ENCODE data around the gene FIBCD1.

The FIBCD1 gene

DNA sequence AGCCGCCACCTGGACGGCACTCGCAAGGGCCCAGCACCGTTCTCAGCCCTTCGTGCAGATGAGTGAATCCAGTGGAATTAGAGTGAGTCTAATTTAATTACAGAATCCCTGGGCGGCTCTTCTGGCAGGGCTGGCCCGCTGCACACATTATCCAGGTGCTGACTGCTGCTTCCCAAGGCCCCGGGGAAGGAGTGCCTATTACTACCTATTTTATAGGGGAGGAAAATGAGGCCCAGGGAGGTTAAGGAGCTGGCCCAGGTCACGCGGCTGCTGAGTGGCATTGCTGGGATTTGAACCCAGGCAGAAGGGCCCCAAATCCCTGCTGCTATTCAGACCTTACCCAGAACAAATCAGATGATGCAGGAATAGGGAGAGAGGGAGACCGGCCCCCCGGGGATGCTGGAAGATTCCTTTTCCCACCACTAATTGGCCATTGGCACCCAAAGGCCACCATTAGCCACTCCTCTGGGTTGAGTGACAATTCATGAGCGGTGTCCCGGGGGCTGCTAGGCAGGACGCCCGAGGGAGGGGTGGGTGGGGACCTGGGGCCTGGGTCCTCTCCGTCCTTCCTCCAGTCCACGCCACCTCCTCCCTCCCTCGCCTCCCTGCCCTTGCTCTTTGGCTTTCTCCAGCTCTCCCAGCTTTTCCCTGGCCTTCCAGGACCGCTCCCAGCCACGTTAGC, 32.2 kb downstream of the FIBCD1 start:
- no peak for DNase-seq (ENCODE audit: low read depth)

DNA sequence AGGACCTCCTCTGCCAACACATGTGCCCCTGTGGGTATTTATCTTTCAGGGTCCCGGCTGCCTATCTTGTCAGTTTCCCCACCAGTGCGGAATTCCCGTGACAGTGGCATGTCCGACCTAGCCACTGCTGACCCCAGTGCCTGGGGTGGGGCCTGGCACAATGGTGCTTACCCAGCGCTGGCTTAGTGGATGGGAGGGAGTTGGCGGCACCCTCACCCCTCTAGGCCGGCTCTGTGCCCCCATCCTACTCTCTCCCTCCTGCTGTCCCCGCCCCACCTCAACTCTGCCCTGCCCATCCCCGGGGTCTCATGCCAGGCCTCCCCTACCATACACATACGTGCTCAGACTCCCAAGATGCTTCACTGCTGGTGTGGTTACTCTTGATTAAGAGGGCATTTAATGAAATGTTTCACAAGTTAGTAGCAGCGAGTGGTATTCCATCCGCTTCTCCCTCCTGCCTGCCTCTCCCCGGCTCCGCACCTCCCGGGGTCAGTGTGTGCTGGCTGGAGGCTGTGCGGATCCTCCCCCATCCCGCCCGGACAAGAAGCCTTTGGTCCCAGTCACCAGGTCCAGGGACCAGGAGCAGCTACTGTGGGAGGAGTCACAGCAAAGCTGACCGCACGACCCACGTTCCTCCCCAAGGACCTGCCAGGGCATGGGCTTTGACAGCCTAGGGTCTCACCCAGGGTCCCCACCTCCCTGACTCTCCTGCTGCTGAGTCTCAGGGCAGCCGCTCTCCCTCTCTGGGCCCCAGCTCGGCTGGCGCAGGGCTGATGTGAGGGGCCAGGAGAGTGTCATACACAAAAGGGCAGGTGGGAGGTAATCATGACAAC, 32.9 kb downstream of the FIBCD1 start:
- no peak for DNase-seq (ENCODE audit: low read depth)

DNA sequence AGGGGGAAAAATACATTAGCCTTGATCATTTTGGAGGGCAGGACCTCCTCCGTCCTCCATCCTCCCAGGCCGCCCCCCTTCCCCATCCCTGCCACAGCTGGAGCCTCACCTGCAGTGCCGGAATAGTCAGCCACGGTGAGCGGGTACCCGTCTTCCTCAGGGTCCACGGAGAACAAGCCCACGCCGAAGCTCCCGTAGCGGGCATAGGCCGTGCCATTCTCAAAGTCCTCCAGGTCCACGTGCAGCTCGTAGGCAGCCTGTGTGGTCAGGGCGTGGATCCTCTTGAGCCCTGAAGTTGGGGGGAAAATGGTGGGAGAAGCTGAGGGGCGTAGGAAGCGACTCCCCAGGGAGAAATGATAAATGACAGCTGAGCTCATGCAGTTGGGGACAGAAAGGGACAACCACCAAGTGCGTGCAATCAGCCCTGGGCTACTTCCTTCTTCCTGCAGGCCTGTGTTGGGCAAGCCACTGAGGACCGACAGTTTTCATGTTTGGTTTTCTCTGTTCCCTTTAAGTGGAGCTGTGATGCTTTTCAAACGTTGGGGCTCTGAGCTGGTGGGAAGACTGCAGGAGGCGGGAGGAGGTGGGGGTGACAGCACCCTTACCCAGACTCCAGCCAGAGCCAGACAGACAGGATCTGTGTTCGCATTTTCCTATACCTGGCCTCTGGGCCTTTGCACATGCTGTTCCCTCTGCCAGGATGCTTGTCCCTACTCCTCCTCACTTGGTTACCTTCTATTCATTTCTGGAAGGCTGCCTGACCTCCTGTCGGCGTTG, 33.7 kb downstream of the FIBCD1 start:
- no peak for DNase-seq (ENCODE audit: low read depth)

DNA sequence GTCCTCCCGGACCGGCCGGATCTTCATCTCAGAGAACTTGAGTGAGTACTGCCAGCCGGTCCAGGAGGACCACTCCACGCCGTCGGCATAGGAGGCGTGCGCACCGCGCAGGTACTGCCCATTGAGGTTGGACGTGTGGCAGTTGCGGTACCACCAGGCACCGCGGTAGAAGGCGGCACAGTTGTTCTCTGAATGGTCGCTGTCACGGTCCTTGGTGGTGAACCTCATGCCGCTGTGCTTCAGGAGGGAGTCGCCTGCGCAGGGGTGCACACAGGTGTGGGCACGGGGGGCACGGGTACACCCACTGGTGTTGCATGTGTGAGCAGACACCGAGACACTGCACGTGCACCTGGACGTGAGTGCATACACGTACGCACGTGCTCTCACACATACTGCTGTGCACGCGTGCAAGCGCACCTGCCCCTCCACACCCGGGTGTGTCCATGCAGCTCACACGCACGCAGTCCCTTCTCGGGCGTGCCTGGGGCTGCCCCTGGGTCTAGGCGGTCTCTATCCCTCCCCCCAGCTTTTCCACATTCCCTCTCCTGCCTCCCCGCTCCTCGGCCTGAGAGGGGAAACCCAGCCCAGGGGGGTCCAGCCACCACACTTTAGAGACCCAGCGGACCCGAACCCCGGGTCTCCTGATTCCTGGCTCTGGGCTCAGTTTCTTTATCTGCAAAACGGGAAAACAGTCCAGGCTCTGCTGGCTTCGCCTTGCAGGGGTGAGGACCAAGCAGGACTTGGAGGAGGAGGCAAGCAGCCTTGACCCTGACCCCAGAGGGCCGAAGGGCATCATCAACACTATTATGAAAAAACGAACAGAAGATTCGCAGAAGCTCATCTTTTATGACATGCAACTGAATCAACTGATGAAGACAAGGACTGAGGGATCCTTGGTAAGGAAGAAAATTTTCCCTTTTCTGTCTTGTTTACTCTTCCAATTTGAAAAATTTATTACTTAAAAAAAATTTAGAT, 34.7 kb downstream of the FIBCD1 start:
- DNase-seq (ENCODE audit: low read depth) = no peak

DNA sequence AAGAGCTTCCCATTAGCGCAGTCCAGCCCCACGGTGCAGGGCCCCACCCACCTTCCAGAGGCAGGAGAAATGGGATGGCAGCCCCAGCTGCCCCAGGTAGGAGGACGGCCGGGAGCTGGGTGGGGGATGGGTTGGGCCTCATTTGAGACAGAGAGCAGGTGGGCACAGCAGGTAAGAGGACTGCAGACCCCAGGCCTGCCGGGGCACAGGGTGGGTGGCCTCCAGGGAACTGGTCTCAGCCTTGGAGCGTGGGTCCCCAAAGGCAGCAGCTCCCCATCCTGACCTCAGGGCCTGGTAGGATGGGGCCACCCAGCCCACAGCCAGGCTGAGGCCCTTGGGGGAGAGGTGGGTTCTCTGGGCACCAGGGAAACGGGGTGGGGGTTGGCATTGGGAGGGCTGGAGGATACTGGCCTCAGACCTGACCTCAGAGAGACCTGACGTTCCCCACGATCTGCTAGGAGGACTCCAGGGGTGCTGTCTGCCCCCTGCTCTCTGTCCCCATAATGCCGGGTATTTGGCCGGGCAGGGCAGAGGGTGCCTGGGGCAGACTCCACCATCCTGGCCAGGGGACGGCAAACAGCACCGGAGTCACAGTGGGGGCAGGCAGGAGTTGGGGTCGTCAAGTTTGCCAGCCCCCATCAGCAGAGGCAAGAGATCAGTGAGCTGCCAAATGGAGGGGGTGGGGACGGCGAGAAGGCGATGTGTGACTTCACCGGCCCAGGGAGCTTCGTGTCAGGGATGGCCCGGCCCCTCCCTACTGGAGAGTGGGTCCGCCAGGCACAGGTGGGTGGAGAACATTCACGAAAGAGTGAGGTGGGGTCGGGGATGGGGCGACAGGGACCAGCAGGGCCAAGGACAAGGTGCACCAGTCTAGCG, 35.6 kb downstream of the FIBCD1 start:
- no peak for DNase-seq (ENCODE audit: low read depth)

DNA sequence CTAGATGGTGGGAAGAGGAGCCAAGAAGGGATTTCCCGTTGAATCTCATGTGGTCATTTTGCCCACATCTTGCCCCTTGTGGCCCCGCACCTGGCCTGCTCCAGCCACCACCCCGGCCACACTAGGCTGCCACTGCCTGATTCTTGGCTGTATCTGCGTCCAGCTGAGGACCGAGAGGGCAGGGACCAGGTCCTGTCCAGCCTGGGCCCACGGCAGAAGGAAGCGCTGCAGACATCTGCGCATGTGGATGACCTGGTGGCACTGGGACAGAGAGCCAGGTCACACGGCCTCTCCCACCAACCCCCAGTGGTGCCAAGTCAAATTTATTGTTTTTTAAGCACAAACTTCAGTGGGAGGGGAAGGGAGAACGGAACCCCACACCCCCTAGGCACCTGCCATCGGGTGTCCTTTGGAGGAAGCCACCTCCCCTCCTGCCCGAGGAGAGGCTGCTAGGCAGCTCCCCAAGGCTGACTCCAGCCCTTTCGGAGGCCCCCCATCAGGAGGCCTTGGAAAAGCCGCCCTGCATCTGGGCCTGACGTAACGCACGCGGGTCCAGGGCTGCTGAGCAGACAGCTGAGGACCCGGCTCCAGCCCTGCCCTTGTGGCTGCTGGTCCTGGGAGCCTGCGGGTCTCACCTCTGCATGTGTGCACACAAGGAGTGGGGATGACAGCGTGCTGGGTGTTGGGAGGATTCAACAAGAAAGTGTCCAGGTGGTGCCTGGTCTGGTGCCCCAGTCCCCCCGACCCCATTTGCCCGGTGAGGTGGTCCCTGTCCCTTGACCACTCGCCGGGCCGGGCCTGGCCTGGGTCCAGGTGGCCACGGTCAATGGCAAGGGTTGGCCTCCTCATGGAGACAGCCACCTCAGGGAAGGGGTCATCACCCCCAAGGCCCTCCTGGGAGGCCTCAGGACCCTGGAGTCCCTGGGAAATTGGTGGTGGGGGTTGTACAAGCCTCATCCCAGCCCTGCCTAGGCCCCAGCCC, 36.6 kb downstream of the FIBCD1 start:
- DNase-seq (ENCODE audit: low read depth) = no peak

DNA sequence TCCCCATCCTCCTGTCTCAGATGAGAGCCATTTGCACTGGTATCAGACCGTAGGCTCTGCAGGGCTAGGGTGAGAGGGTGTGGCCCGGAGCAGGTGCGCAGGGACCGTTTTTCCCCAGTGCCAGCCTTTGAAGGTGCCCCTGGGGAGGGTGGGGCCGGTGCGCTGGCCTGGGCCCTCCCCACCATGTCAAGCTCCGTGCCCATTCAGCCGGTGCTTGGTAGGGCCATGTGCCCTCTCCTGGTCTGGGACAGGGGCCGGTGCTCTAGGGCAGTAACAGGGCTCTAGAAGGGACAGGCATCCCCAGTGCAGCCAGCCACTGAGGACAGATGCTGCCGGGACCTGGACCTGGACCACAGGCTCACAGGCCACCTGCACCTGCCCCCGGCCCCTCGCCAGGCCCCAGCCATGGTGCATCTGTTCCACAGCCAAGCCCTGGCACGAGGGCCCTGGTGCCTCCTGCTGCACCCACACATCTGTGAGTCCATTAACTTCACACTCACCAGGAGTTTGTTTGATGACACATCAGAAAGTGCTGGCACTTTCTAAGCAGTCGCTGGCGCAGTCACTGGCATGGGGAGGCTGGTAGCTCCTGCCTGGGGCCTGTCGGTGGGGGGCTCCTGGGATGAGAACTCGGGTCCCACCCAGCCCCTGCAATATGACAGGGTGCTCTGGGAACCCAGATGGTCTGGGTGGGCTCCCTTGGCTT, 37.4 kb downstream of the FIBCD1 start:
- no peak for DNase-seq (ENCODE audit: low read depth)

DNA sequence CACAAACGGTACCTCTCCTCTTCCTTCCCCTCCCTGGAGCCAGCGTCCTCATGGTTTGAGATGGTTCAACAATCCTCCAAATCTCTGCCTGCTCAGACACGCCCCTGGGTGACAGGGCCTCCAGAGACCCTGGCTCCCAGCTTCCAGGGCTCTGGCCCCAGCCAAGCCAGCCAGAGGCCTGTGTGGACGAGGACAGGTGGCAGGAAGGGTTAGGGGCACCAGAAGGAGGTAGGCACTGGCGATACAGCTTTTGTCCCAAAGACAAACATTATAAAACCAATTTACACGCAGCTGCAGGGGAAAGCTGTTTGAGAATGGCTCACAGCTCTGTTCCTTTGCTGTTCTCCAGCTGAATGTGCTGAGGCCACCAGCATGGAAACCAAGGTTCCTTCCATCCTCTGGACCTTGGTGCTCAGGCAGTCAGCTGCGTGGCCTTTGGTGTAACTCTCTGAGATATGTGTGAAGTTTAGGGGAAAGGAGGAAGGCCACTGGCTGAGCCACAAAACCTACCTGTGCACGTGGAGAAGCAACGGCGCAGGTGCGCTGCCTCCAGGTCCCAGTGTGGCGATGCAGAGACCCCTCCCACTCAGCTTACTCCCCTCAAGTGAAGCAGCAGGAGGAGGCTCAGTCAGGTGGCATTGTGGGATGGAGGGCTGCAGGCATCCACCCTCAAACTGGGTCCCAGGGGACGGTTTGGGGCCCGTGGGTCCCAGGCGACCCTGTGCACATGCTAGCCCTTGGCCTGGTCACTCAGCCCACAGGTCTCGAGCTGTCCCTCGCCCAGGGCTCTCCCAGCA, 38.1 kb downstream of the FIBCD1 start:
- no peak for DNase-seq (ENCODE audit: low read depth)

DNA sequence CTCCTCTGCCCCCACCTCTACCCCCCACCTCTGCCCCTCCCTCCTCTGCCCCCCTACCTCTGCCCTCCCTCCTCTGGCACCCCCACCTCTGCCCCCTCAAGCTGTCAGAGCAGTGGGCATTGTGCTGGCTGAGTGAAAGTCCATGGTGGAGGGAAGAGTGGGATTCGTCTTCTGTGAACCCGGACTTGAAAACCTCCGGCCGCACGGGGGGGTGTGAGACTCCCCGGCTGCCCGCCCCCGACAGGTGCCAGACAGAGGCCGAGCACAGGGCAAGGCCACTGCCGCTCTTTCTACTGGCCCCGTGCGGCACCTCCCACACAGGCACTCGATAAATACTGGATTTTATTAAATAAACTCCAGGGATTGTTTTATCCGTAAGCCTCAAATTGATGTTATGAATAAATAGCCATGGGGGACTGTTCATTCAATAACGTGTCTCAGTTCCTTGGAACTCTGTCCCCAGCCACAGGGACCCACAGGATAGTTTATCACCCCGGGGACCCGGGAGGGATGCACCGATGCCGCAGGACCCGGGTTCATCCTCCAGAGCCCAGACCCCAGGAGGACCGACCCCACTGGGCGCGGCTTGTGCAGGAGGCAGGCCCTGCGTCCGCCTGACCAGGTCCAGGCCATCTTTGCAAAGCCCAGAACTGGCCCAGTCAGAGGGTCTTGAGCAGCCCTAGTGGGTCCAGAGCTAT, 39.8 kb downstream of the FIBCD1 start:
- DNase-seq (ENCODE audit: low read depth) = no peak

DNA sequence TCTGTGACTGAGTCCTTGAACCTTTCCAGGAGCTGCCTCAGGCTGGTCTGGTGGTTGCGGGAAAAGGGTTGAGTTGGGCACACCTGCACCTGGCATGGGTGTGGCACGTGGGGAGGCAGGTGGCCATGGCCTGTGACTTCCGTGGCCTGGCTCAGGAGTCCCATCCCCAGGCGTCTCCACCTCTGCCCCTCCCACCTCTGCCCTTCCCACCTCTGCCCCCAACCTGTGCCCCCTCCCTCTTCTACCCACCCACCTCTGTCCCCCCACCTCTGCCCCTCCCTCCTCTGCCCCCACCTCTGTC, 40.5 kb downstream of the FIBCD1 start:
- DNase-seq (ENCODE audit: low read depth) = no peak

DNA sequence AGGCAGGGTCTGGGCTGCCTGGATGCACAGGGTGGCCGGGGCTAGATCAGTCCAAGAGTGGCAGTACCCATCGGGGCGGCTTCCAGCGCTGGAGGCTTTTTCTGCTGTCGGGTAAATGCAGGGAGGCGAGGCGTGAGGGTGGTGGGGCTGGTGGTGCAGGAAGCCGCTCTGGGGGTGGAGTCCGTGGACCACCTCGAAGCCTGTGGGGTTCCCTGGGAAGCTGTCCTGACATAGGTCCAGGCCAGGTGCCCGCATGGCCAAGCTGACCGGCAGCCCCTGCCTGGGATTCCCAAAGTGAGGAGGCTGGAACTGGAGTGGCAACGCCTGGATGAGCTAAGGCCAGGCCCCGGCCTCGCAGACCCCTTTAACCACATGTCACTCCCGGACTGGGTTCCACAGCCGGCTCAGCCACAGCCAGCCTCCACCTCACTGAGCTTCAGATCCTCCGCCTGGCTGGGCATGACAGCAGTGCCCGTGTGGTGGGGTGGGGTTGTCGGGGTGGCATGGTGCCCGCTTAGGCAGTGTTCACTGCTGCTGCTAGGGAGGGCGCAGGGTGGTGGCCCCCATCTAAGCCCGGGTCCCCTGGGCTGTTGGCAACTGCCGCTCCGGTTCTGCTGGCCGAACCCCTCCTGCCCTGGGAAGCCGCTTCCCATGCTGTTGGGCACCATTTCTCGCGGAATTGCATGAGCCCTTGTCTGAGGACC, 41.0 kb downstream of the FIBCD1 start:
- DNase-seq (ENCODE audit: low read depth) = no peak

DNA sequence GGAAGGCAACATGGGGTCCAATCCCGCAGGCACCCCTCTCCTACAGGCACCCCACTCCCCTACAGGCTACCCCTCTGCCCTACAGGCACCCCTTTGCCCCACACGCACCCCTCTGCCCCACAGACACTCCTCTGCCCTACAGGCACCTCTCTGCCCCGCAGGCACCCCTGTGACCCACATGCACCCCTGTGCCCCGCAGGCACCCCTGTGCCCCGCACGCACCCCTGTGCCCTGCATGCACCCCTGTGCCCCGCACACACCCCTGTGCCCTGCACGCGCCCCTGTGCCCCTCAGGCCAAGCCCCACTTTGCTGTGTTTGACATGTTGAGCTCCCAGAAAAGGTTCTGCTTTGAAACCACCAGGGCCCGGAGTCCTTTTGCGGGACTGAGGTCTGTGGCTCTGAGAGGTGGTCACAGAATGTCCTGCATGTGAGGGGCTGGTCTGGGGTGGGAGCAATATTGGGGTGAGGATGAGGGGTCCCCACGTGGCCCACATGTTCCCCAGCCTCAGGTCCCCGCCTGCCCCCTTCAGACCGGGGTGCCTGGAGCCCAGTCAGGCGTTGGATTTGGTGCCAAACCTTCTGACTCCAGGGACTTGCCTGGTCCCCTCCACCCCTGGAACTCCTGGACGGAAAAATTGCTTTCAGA, 41.8 kb downstream of the FIBCD1 start:
- DNase-seq (ENCODE audit: low read depth) = no peak

DNA sequence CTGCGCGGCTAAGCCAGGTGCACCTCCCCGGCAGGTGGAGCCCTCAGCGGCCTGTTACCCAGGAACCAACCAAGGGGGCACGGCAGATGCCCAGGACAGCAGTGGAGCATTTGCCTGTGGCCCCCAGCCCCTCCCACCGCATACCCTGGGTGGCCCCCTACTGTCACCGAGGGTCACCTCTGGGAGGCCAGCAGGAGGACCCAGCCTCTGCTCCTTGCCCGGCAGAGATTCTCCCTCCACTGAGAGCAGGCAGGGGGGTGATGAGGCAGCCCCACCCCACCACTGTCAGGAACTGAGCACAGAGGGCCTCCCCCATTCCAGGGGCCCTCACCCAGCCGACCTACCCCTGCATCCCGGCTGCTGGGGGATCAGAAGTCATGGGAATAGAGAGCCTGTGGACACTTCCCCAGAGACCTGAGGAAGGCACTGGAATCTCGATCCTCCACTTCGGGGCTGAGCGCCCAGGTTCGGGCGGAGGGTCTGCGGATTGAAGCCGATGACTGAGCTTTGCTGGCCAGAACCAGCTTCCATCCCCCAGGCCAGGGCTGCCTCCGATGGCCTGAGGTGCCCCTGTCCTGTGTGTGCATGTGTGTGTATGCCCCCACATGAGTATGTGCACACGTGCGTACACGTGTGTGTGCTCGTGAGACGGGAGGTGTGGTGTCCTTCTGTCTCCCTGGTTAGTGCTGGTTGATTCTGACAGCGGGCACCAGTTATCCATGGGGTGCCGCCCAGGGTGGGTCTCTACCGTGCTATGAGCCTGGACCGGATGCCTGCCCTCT, 42.6 kb downstream of the FIBCD1 start, which contains the start of gene QRFP:
QRFP (minus strand) TSS at position 580 of the 782 bp plus-strand sequence. CDS start 2,974 bp downstream, outside the sequence.
- no peak for DNase-seq (ENCODE audit: low read depth)

DNA sequence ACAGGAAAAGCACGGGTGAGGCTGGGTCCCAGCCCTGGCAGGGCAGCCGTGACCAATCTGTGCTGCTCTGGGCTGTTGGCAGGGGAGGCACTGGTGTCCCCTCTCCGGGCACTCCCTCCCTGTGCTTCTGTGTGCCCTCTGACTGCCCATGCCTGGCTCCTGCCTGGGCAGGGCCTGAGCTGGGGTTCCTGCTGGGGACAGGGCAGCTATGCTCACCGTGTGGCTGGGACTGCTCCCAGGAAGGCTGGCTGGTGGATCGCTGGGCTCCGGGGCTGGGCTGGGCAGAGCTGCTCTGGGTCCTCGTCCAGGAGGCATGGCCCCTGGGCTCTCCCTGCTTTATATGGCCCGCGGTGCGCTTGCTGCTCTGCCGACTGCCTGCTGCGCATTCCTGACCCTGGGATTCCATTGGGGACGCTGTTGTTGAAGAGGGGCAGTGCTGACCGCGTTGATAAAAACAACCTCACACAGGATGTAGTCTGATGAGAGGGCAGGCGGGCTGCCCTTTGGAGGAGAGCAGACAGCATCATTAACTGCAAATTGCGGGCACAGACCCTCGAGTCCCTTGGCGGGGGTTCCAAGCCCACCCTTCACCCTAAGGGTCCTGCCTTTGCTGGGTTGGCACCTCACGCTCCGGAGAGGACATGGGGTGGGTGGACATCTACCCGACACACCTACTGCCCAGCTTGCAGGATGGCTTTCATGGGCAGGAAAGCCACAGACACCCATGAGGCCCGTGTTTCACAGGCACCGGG, 43.4 kb downstream of the FIBCD1 start:
- DNase-seq (ENCODE audit: low read depth) = no peak

DNA sequence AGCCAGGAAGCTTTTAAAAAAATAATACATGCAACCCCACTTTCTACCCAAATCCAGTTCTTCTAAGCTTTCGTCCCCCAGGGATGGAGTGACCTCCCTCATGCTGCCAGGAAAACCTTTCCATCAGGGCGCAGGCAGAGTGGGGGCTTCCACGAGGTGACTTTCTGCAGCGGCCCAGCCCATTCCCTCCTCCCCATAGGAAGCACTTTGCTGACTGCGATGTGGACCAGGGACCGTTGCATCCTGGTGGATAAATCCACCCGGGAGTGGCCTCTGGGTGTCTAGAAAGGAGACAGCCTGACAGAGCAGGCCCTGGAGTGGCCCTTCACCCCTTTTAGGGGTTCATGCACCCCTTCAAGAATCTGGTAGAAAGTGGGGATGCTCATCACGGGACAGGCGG, 44.0 kb downstream of the FIBCD1 start:
- no peak for DNase-seq (ENCODE audit: low read depth)

All from activated gamma-delta T cell treated with anti-CD3 and anti-CD28 coated beads, Interleukin-2, amount 50 U/mL, for 16 hours (primary cell).